Dendritic cell treated with granulocyte-macrophage colony-stimulating factor and Interleukin-4, amounts not matched to agents 40 ng/mL and 50 ng/mL, for 4 days (primary cell): ENCODE data around the gene DIPK1C.

Experiments
- H3K27ac Mint-ChIP-seq: one replicate; pipeline ENCODE4 v1.8.0; 2022; ENCODE audit warnings: mild to moderate bottlenecking, mixed read lengths
- H3K27me3 Mint-ChIP-seq: one replicate; pipeline ENCODE4 v1.8.0; 2022; ENCODE audit warnings: mild to moderate bottlenecking, mixed read lengths
- H3K36me3 Mint-ChIP-seq: one replicate; pipeline ENCODE4 v1.8.0; 2022; ENCODE audit warnings: low read depth, mixed read lengths
- H3K4me1 Mint-ChIP-seq: one replicate; pipeline ENCODE4 v1.8.0; 2022; ENCODE audit warnings: low read depth, mixed read lengths
- H3K4me3 Mint-ChIP-seq: one replicate; pipeline ENCODE4 v1.8.0; 2022; ENCODE audit warnings: mild to moderate bottlenecking, moderate library complexity, mixed read lengths
- H3K9me3 Mint-ChIP-seq: one replicate; pipeline ENCODE4 v1.8.0; 2022; ENCODE audit warnings: mixed read lengths
- intact Hi-C: fragments of 100-400 bp; cut with micrococcal nuclease; formaldehyde crosslinking; loops from one replicate; pipeline ENCODE4 v1.15.0; 2022

Gene DIPK1C

GRCh38 chr18:74435740-74436139, 21.4 kb downstream of the DIPK1C start:
- no peaks in the 10 kb centered on the region for H3K27me3 Mint-ChIP-seq
- H3K4me1 Mint-ChIP-seq: peaks cover 12% of the 10 kb centered on the region
- H3K4me3 Mint-ChIP-seq: no peak overlapping the region
- H3K9me3 Mint-ChIP-seq: no peaks in the 10 kb centered on the region
- H3K36me3 Mint-ChIP-seq: no peaks in the 10 kb centered on the region
- intact Hi-C loops: no loop called here
- H3K27ac Mint-ChIP-seq: no peak overlapping the region

- H3K9me3 Mint-ChIP-seq: no peaks in the 10 kb centered on the region
- intact Hi-C loops: no loop called here
- H3K4me3 Mint-ChIP-seq: no peak overlapping the region
- H3K27me3 Mint-ChIP-seq: no peaks in the 10 kb centered on the region
- peaks cover 12% of the 10 kb centered on the region for H3K4me1 Mint-ChIP-seq
- H3K27ac Mint-ChIP-seq: no peak overlapping the region
- no peaks in the 10 kb centered on the region for H3K36me3 Mint-ChIP-seq
Observed at GRCh38 chr18:74434466-74434865, 22.6 kb downstream of the DIPK1C start.

GRCh38 chr18:74430806-74431571, 26.1 kb downstream of the DIPK1C start:
- no peaks in the 10 kb centered on the region for H3K27me3 Mint-ChIP-seq
- H3K27ac Mint-ChIP-seq: no peak overlapping the region
- peaks cover 5% of the 10 kb centered on the region for H3K9me3 Mint-ChIP-seq
- H3K36me3 Mint-ChIP-seq: no peaks in the 10 kb centered on the region
- H3K4me1 Mint-ChIP-seq: no peaks in the 10 kb centered on the region
- no peak overlapping the region for H3K4me3 Mint-ChIP-seq
- intact Hi-C loops: no loop called here

GRCh38 chr18:74430231-74430630, 26.9 kb downstream of the DIPK1C start:
- Mint-ChIP-seq H3K4me1 (no peaks in the 10 kb centered on the region), H3K4me3 (no peak overlapping the region), H3K9me3 (peaks cover 10% of the 10 kb centered on the region), H3K27me3 (no peaks in the 10 kb centered on the region), H3K27ac (no peak overlapping the region), H3K36me3 (no peaks in the 10 kb centered on the region)
- intact Hi-C loops: no loop called here

- Mint-ChIP-seq H3K9me3 (peaks cover 10% of the 10 kb centered on the region), H3K27ac (no peak overlapping the region), H3K4me1 (no peaks in the 10 kb centered on the region), H3K36me3 (no peaks in the 10 kb centered on the region), H3K4me3 (no peak overlapping the region), H3K27me3 (no peaks in the 10 kb centered on the region)
- intact Hi-C loops: no loop called here
Observed at GRCh38 chr18:74429096-74429495, 28.0 kb downstream of the DIPK1C start.

GRCh38 chr18:74427442-74428112, 29.5 kb downstream of the DIPK1C start:
- peaks cover 10% of the 10 kb centered on the region for H3K9me3 Mint-ChIP-seq
- H3K36me3 Mint-ChIP-seq: no peaks in the 10 kb centered on the region
- no peak overlapping the region for H3K4me3 Mint-ChIP-seq
- H3K4me1 Mint-ChIP-seq: no peaks in the 10 kb centered on the region
- H3K27ac Mint-ChIP-seq: no peak overlapping the region
- H3K27me3 Mint-ChIP-seq: no peaks in the 10 kb centered on the region
- intact Hi-C loops: no loop called here

GRCh38 chr18:74425876-74426275, 31.2 kb downstream of the DIPK1C start:
- no peak overlapping the region for H3K4me3 Mint-ChIP-seq
- H3K27ac Mint-ChIP-seq: no peak overlapping the region
- H3K36me3 Mint-ChIP-seq: no peaks in the 10 kb centered on the region
- intact Hi-C loops: no loop called here
- no peaks in the 10 kb centered on the region for H3K27me3 Mint-ChIP-seq
- peaks cover 10% of the 10 kb centered on the region for H3K9me3 Mint-ChIP-seq
- H3K4me1 Mint-ChIP-seq: no peaks in the 10 kb centered on the region

GRCh38 chr18:74425161-74425560, 31.9 kb downstream of the DIPK1C start:
- H3K27me3 Mint-ChIP-seq: no peaks in the 10 kb centered on the region
- intact Hi-C loops: no loop called here
- no peak overlapping the region for H3K27ac Mint-ChIP-seq
- no peaks in the 10 kb centered on the region for H3K4me1 Mint-ChIP-seq
- H3K36me3 Mint-ChIP-seq: no peaks in the 10 kb centered on the region
- no peak overlapping the region for H3K4me3 Mint-ChIP-seq
- peaks cover 10% of the 10 kb centered on the region for H3K9me3 Mint-ChIP-seq

GRCh38 chr18:74422541-74422940, 34.6 kb downstream of the DIPK1C start:
- H3K27me3 Mint-ChIP-seq: peaks cover 3% of the 10 kb centered on the region
- no peak overlapping the region for H3K4me3 Mint-ChIP-seq
- intact Hi-C loops: no loop called here
- no peak overlapping the region for H3K27ac Mint-ChIP-seq
- no peaks in the 10 kb centered on the region for H3K36me3 Mint-ChIP-seq
- no peaks in the 10 kb centered on the region for H3K4me1 Mint-ChIP-seq
- H3K9me3 Mint-ChIP-seq: peaks cover 10% of the 10 kb centered on the region

- Mint-ChIP-seq H3K4me3 (no peak overlapping the region), H3K36me3 (no peaks in the 10 kb centered on the region), H3K27me3 (peaks cover 6% of the 10 kb centered on the region), H3K27ac (no peak overlapping the region), H3K9me3 (peaks cover 4% of the 10 kb centered on the region), H3K4me1 (no peaks in the 10 kb centered on the region)
- intact Hi-C loops: no loop called here
Observed at GRCh38 chr18:74420926-74421325, 36.2 kb downstream of the DIPK1C start.

- Mint-ChIP-seq H3K9me3 (no peaks in the 10 kb centered on the region), H3K27ac (no peak overlapping the region), H3K4me1 (no peaks in the 10 kb centered on the region)
Observed at GRCh38 chr18:74420481-74420880, 36.6 kb downstream of the DIPK1C start.

GRCh38 chr18:74419761-74420160, 37.3 kb downstream of the DIPK1C start:
- Mint-ChIP-seq H3K27me3 (peaks cover 6% of the 10 kb centered on the region), H3K9me3 (no peaks in the 10 kb centered on the region)

More at GRCh38 chr18:74420481-74420880, 36.6 kb downstream of the DIPK1C start:
- Mint-ChIP-seq H3K27me3 (peaks cover 6% of the 10 kb centered on the region), H3K4me3 (no peak overlapping the region), H3K36me3 (no peaks in the 10 kb centered on the region)
- intact Hi-C loops: no loop called here

GRCh38 chr18:74418023-74418422, 39.1 kb downstream of the DIPK1C start:
- no peak overlapping the region for H3K4me3 Mint-ChIP-seq
- H3K4me1 Mint-ChIP-seq: no peaks in the 10 kb centered on the region
- H3K27me3 Mint-ChIP-seq: peaks cover 6% of the 10 kb centered on the region
- intact Hi-C loops: no loop called here
- no peaks in the 10 kb centered on the region for H3K9me3 Mint-ChIP-seq
- H3K27ac Mint-ChIP-seq: no peak overlapping the region
- H3K36me3 Mint-ChIP-seq: no peaks in the 10 kb centered on the region

More at GRCh38 chr18:74419761-74420160, 37.3 kb downstream of the DIPK1C start:
- no peaks in the 10 kb centered on the region for H3K4me1 Mint-ChIP-seq
- H3K4me3 Mint-ChIP-seq: no peak overlapping the region
- H3K36me3 Mint-ChIP-seq: no peaks in the 10 kb centered on the region
- intact Hi-C loops: no loop called here
- no peak overlapping the region for H3K27ac Mint-ChIP-seq

GRCh38 chr18:74416124-74416523, 41.0 kb downstream of the DIPK1C start:
- Mint-ChIP-seq H3K27me3 (peaks cover 6% of the 10 kb centered on the region), H3K4me3 (no peak overlapping the region), H3K36me3 (no peaks in the 10 kb centered on the region), H3K27ac (no peak overlapping the region), H3K4me1 (no peaks in the 10 kb centered on the region), H3K9me3 (no peaks in the 10 kb centered on the region)
- intact Hi-C loops: no loop called here
